ENCODE data around the gene FITM1. TPM values are rescaled to one million over a fixed set of nuclear protein-coding genes. Genes with fewer than 3 reads are reported as not detected.

FITM1 gene
- total RNA-seq = under 1 TPM in 4 of 6 donors, not detected in 2; 0.63 to 0.89 (median 0.82) TPM

GRCh38 chr14:24130380-24130716 is at the start of gene FITM1:
FITM1 (plus strand) TSS chr14:24130659; CDS start chr14:24131564, 905 bp downstream.
- ATAC-seq (ENCODE audit: low FRiP score in 2 of 2) (no peak), DNase-seq (no peak)
- Histone ChIP-seq H3K27ac (peak within 1 kb of the TSS; percentile 51 to 77 (median 72)), H3K4me3 (no peak within 1 kb of the TSS), H3K9me3 (no peaks in the 10 kb centered on the region), H3K27me3 (no peaks in the 10 kb centered on the region), H3K36me3 (no peaks in the 10 kb centered on the region), H3K4me1 (peaks cover under 1 to 12% (median 9%) of the 10 kb centered on the region in 4 donors)
- WGBS, 2 donors = 79 to 95% methylated on average over 5 of the region's 5 CpGs
- TF ChIP-seq POLR2AphosphoS5 (IDR thresholded peaks at IDR 0.05) (no peak), EP300 (IDR thresholded peaks at IDR 0.05) (no peak), POLR2A (IDR thresholded peaks at IDR 0.05) (no peak)

GRCh38 chr14:24080888-24081738 is 49.3 kb upstream of the FITM1 start:
- H3K27ac ChIP-seq = peak overlapping the region; percentile 22 to 81 (median 73)
- H3K4me1 ChIP-seq = peaks cover 5 to 17% (median 16%) of the 10 kb centered on the region in 4 donors
- TF ChIP-seq POLR2A (IDR thresholded peaks at IDR 0.05) (peak in 2 of 4 donors; percentile 11 to 74), EP300 (IDR thresholded peaks at IDR 0.05) (no peak), CTCF (IDR thresholded peaks at IDR 0.05) (no peak), POLR2AphosphoS5 (IDR thresholded peaks at IDR 0.05) (peak in 1 of 2 donors; percentile 19)
- ATAC-seq (ENCODE audit: low FRiP score in 2 of 2) (peak; percentile 73 to 77), DNase-seq (peak; percentile 76 to 94)
- H3K9me3 ChIP-seq = no peaks in the 10 kb centered on the region
- 0 to 3% methylated on average over 11 to 13 of the region's 74 CpGs for WGBS, 2 donors
- no peaks in the 10 kb centered on the region for H3K36me3 ChIP-seq
- H3K27me3 ChIP-seq = no peaks in the 10 kb centered on the region
- H3K4me3 ChIP-seq = peak overlapping the region; percentile 15 to 80 (median 74)

GRCh38 chr14:24081739-24082211 is 48.7 kb upstream of the FITM1 start:
- H3K27ac ChIP-seq = peak overlapping the region; percentile 22 to 81 (median 73)
- H3K9me3 ChIP-seq = no peaks in the 10 kb centered on the region
- TF ChIP-seq EP300 (IDR thresholded peaks at IDR 0.05) (no peak), POLR2A (IDR thresholded peaks at IDR 0.05) (no peak), POLR2AphosphoS5 (IDR thresholded peaks at IDR 0.05) (no peak), CTCF (IDR thresholded peaks at IDR 0.05) (no peak)
- 44 to 51% methylated on average over 14 to 16 of the region's 26 CpGs for WGBS, 2 donors
- ATAC-seq (ENCODE audit: low FRiP score in 2 of 2) = no peak
- no peak for DNase-seq
- H3K27me3 ChIP-seq = no peaks in the 10 kb centered on the region
- no peaks in the 10 kb centered on the region for H3K36me3 ChIP-seq
- peaks cover 5 to 17% (median 16%) of the 10 kb centered on the region in 4 donors for H3K4me1 ChIP-seq
- H3K4me3 ChIP-seq = peak overlapping the region; percentile 15 to 80 (median 74)

GRCh38 chr14:24082411-24083080 is 47.9 kb upstream of the FITM1 start:
- ATAC-seq (ENCODE audit: low FRiP score in 2 of 2) (no peak), DNase-seq (no peak)
- Histone ChIP-seq H3K4me3 (no peak overlapping the region), H3K27ac (no peak overlapping the region), H3K36me3 (no peaks in the 10 kb centered on the region), H3K9me3 (no peaks in the 10 kb centered on the region), H3K27me3 (no peaks in the 10 kb centered on the region), H3K4me1 (peaks cover 5 to 17% (median 16%) of the 10 kb centered on the region in 4 donors)
- WGBS, 2 donors = 96 to 100% methylated on average over 1 to 5 of the region's 5 CpGs
- TF ChIP-seq POLR2A (IDR thresholded peaks at IDR 0.05) = no peak
- TF ChIP-seq CTCF (IDR thresholded peaks at IDR 0.05) = no peak
- TF ChIP-seq EP300 (IDR thresholded peaks at IDR 0.05) = no peak
- no peak for TF ChIP-seq POLR2AphosphoS5 (IDR thresholded peaks at IDR 0.05)

GRCh38 chr14:24083462-24083861 is 47.0 kb upstream of the FITM1 start:
- no peak for DNase-seq
- Histone ChIP-seq H3K27me3 (no peaks in the 10 kb centered on the region), H3K4me1 (peaks cover 5 to 17% (median 16%) of the 10 kb centered on the region in 4 donors), H3K4me3 (no peak overlapping the region), H3K27ac (no peak overlapping the region), H3K9me3 (no peaks in the 10 kb centered on the region), H3K36me3 (no peaks in the 10 kb centered on the region)
- no peak for ATAC-seq (ENCODE audit: low FRiP score in 2 of 2)
- WGBS, 2 donors = 92% methylated on average over 3 of the region's 3 CpGs
- no peak for TF ChIP-seq POLR2A (IDR thresholded peaks at IDR 0.05)
- no peak for TF ChIP-seq POLR2AphosphoS5 (IDR thresholded peaks at IDR 0.05)
